ENCODE measurements around the gene WFIKKN2.

Gene WFIKKN2

GRCh38 chr17:50832267-50832863 is 3.0 kb upstream of the WFIKKN2 start:
- DNase-seq (ENCODE audit: low spot score), result no peak
- TF ChIP-seq CTCF (IDR thresholded peaks at IDR 0.05; ENCODE audit: extremely low read depth, insufficient read depth, missing control alignments), result no peak
- in situ Hi-C loops (cut with MboI; ENCODE audit: low pct_unique_long_range_greater_than_20kb, low sequenced_read_pairs, unreplicated experiment), result no loop called here

GRCh38 chr17:50832864-50833381 is 2.5 kb upstream of the WFIKKN2 start:
- in situ Hi-C loops (cut with MboI; ENCODE audit: low pct_unique_long_range_greater_than_20kb, low sequenced_read_pairs, unreplicated experiment), result no loop called here
- no peak for TF ChIP-seq CTCF (IDR thresholded peaks at IDR 0.05; ENCODE audit: extremely low read depth, insufficient read depth, missing control alignments)
- no peak for DNase-seq (ENCODE audit: low spot score)

- TF ChIP-seq CTCF (IDR thresholded peaks at IDR 0.05; ENCODE audit: extremely low read depth, insufficient read depth, missing control alignments), result no peak
Observed at GRCh38 chr17:50833510-50834428, 1.6 kb upstream of the WFIKKN2 start.

GRCh38 chr17:50834429-50835300 is 721 bp upstream of the WFIKKN2 start:
- TF ChIP-seq CTCF (IDR thresholded peaks at IDR 0.05; ENCODE audit: extremely low read depth, insufficient read depth, missing control alignments), result no peak
- in situ Hi-C loops (cut with MboI; ENCODE audit: low pct_unique_long_range_greater_than_20kb, low sequenced_read_pairs, unreplicated experiment), result loop anchor here (5.0 kb wide), 1 partner anchor 52 kb away; no protein-coding TSS in a partner anchor
- DNase-seq (ENCODE audit: low spot score), result peak; percentile 23

More at GRCh38 chr17:50833510-50834428, 1.6 kb upstream of the WFIKKN2 start:
- in situ Hi-C loops (cut with MboI; ENCODE audit: low pct_unique_long_range_greater_than_20kb, low sequenced_read_pairs, unreplicated experiment), result no loop called here
- DNase-seq (ENCODE audit: low spot score), result peak; percentile 18

- in situ Hi-C loops (cut with MboI; ENCODE audit: low pct_unique_long_range_greater_than_20kb, low sequenced_read_pairs, unreplicated experiment), result loop anchor here (5.0 kb wide), 1 partner anchor 55 kb away; no protein-coding TSS in a partner anchor
Observed at GRCh38 chr17:50836826-50837225, 1.4 kb downstream of the WFIKKN2 start.

More at GRCh38 chr17:50836826-50837225, 1.4 kb downstream of the WFIKKN2 start:
- TF ChIP-seq CTCF (IDR thresholded peaks at IDR 0.05; ENCODE audit: extremely low read depth, insufficient read depth, missing control alignments), result no peak
- no peak for DNase-seq (ENCODE audit: low spot score)
